ENCODE measurements around the gene NPBWR2. TPM values are rescaled to one million over a fixed set of nuclear protein-coding genes. Genes with fewer than 3 reads are reported as not detected.

The NPBWR2 gene
- total RNA-seq, 1 donor from 2014 or later = not detected

DNA sequence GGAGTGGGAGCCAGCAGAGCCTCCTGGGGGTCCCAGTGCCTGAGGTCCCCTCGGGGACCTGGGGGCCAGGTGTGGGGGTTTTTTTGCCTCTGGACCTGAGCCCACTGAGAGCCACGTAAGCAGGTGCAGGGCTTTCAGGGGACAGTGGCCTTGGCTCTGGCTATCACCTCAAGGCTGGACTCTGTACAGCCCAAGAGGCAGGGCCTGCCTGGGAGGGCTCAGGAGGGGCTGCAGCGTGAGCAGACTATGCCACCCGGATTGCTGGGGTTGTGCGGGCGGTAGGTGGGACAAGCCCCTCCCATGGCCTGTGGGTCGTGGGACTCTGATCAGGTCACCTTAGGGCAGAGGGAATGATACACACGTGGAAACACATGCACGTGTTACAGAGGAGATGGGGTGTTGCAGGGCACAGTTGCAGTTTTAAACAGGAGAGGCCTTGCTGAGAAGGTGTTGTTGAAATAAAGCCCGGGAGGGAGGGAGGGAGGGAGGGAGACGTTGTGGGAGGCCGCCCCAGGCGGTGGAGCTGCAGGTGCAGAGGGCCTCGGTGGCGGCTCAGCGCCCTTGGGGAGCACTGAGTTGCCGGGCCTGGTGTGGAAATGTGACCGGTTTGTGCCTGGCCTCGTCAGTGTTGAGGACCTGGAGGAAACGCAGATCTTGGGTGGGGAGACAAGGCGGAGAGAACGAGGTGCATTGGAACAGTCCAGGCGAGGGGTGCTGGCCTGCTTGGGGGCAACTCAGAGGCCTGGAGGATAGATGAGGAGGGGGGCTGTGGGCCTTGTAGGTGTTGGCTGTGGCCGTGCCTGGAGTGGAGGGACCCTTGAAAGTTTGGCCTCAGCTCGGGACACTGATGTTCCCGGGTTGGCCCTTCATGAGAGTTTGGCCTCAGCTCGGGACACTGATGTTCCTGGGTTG, 42.0 kb downstream of the NPBWR2 start:
- Mint-ChIP-seq H3K4me1 (ENCODE audit: low read depth, unreplicated experiment) (peaks cover 8% of the 10 kb centered on the region), H3K27me3 (ENCODE audit: unreplicated experiment) (peaks cover 5% of the 10 kb centered on the region), H3K4me3 (ENCODE audit: unreplicated experiment) (no peak overlapping the region), H3K36me3 (ENCODE audit: unreplicated experiment) (no peaks in the 10 kb centered on the region), H3K9me3 (ENCODE audit: unreplicated experiment) (peaks cover 3% of the 10 kb centered on the region), H3K27ac (ENCODE audit: unreplicated experiment) (no peak overlapping the region)
- TF ChIP-seq, protein P1, sequence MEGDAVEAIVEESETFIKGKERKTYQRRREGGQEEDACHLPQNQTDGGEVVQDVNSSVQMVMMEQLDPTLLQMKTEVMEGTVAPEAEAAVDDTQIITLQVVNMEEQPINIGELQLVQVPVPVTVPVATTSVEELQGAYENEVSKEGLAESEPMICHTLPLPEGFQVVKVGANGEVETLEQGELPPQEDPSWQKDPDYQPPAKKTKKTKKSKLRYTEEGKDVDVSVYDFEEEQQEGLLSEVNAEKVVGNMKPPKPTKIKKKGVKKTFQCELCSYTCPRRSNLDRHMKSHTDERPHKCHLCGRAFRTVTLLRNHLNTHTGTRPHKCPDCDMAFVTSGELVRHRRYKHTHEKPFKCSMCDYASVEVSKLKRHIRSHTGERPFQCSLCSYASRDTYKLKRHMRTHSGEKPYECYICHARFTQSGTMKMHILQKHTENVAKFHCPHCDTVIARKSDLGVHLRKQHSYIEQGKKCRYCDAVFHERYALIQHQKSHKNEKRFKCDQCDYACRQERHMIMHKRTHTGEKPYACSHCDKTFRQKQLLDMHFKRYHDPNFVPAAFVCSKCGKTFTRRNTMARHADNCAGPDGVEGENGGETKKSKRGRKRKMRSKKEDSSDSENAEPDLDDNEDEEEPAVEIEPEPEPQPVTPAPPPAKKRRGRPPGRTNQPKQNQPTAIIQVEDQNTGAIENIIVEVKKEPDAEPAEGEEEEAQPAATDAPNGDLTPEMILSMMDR (IDR thresholded peaks at IDR 0.05; ENCODE audit: partially characterized antibody, unreplicated experiment) = no peak
- no peak for DNase-seq

DNA sequence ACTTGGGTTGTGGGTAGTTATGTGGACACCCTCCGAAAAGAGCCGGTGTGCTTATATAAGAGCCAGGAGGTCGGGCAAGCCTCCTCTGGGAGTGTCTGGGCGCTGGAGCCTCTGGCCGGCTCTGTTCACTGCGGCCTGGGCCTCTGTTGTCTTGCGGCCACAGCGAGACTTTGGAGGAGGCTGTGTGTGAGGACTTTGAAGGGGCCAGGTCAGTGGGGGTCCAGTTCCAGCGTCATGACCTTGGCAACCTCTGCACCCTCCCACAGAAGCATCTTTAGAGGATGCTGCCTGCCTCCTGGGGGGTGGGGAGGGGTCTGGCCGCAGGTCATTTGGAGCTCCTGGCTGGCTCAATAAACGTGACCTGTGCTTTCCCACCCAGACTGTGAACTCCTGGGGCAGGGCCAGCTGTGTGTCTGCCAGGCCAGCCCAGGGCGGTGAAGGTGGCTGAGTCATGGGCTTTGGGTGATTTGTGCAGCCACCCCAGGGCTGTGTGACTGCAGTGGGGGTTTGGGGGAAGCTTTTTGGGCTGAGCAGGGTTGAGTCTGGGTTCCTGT, 43.1 kb downstream of the NPBWR2 start:
- Mint-ChIP-seq H3K9me3 (ENCODE audit: unreplicated experiment) (peaks cover 3% of the 10 kb centered on the region), H3K27ac (ENCODE audit: unreplicated experiment) (peak overlapping the region; percentile 62), H3K27me3 (ENCODE audit: unreplicated experiment) (peaks cover 5% of the 10 kb centered on the region), H3K4me1 (ENCODE audit: low read depth, unreplicated experiment) (peaks cover 8% of the 10 kb centered on the region), H3K36me3 (ENCODE audit: unreplicated experiment) (no peaks in the 10 kb centered on the region), H3K4me3 (ENCODE audit: unreplicated experiment) (peak overlapping the region; percentile 92)
- TF ChIP-seq, protein P1 (IDR thresholded peaks at IDR 0.05; ENCODE audit: partially characterized antibody, unreplicated experiment) = no peak
- no peak for DNase-seq

DNA sequence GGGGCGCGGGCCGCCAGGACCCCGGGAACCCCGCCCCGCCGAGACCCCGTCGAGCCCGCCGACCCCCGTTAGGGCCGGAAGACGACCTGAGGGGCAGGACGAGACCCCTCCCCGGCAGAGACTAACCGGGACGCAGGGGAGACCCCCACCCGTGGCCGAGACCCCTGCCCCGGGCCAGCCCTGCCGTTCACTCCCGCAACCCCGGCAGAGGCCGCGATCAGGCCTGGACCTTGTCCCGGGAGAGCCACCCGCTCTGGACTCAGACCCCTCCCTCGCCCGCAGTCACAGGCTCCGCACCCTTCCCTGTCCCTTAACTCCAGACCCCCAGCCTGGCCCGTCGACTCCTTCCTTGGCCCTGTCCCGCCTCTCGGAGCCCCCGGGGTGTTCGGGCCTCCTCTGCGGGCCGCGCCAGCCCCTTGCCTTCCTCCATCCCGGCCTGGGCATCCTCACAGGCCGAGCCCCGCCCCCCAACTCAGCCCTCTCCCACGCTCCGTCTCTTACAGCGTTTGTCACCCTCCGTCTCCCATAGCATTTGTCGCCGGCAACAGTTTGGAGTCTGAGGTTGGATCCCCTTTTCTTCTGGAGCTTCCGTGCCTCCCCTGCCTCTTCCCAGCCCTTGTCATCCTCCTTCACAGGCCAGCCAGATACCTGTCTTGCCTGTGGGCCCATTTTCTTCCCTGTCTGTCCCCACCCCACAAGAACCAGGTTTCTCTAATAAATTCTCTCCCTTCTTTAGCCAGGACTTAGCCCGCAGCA, 43.8 kb downstream of the NPBWR2 start:
- peaks cover 5% of the 10 kb centered on the region for H3K27me3 Mint-ChIP-seq (ENCODE audit: unreplicated experiment)
- H3K36me3 Mint-ChIP-seq (ENCODE audit: unreplicated experiment) = no peaks in the 10 kb centered on the region
- H3K4me3 Mint-ChIP-seq (ENCODE audit: unreplicated experiment) = peak overlapping the region; percentile 92
- peaks cover 8% of the 10 kb centered on the region for H3K4me1 Mint-ChIP-seq (ENCODE audit: low read depth, unreplicated experiment)
- H3K27ac Mint-ChIP-seq (ENCODE audit: unreplicated experiment) = peak overlapping the region; percentile 62
- TF ChIP-seq, protein P1 (IDR thresholded peaks at IDR 0.05; ENCODE audit: partially characterized antibody, unreplicated experiment) = no peak
- DNase-seq = peak; percentile 61
- H3K9me3 Mint-ChIP-seq (ENCODE audit: unreplicated experiment) = peaks cover 3% of the 10 kb centered on the region

DNA sequence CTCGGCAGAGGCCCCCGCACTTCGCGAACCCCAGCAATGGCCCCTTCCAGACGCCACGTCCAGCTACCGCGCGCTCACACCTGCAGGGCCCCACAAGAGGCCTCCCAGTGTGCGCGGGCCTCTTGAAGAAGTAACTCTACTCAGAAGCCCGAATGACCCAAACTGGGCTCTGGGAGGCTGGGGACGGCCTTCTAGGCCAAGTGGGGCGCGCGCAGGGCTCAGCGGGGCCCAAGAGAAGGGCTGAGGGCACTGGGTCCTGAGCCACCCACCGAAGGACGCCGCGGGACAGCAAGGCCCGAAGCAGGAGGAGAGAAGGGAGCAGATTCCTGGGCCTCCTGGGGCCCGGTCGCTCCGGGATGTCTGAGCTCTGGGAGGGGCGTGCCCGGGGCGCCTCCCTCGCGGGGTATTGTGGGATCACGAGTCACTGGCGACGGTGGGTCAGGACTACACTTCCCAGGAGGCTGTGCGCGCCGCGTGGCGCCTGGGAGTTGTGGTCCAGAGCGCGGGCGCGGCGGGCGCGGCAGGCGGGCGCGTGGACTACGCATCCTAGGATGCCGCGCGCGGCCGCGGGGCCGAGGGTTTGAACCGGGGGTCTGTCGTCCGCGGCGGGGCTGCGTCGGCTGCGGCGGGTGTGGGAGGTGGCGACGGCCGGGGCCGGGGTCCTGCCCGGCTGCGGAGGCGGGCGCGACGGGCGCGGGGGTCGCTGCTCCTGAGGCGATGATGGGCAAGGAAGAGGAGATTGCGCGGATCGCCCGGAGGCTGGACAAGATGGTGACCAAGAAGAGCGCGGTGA, 44.6 kb downstream of the NPBWR2 start, which contains the start of gene TCEA2:
Gene TCEA2 (plus strand): TSS at position 603 of the 793 bp plus-strand sequence. CDS start 115 bp downstream, at position 718.
- H3K9me3 Mint-ChIP-seq (ENCODE audit: unreplicated experiment) = peaks cover 3% of the 10 kb centered on the region
- peaks cover 8% of the 10 kb centered on the region for H3K4me1 Mint-ChIP-seq (ENCODE audit: low read depth, unreplicated experiment)
- H3K27ac Mint-ChIP-seq (ENCODE audit: unreplicated experiment) = peak within 1 kb of the TSS; percentile 62
- no peaks in the 10 kb centered on the region for H3K36me3 Mint-ChIP-seq (ENCODE audit: unreplicated experiment)
- peak; percentile 98 for DNase-seq
- peaks cover 4% of the 10 kb centered on the region for H3K27me3 Mint-ChIP-seq (ENCODE audit: unreplicated experiment)
- H3K4me3 Mint-ChIP-seq (ENCODE audit: unreplicated experiment) = peak within 1 kb of the TSS; percentile 92
- TF ChIP-seq, protein P1 (IDR thresholded peaks at IDR 0.05; ENCODE audit: partially characterized antibody, unreplicated experiment) = no peak
